Immature natural killer cell (primary cell): ENCODE results near the gene KRT2. TPM values are rescaled to one million over a fixed set of nuclear protein-coding genes. Genes with fewer than 3 reads are reported as not detected.

Source experiments
- DNase-seq, 3 donors: peaks; one replicate each; pipeline ENCODE4 v3.0.0; 2022; ENCODE audit warnings: mixed read lengths in 1 of 3
- H3K27ac Mint-ChIP-seq, 6 donors: one replicate each; pipeline ENCODE4 v1.8.0; 2020; ENCODE audit warnings: mixed read lengths in 6 of 6, mild to moderate bottlenecking in 5 of 6, inconsistent platforms in 4 of 6, moderate library complexity in 3 of 6
- H3K27me3 Mint-ChIP-seq, 3 donors: one replicate each; pipeline ENCODE4 v1.8.0; 2020 to 2021; ENCODE audit warnings: low read depth in 3 of 3, mild to moderate bottlenecking in 3 of 3, mixed read lengths in 3 of 3, moderate library complexity in 3 of 3, inconsistent platforms in 1 of 3
- H3K36me3 Mint-ChIP-seq, 3 donors: one replicate each; pipeline ENCODE4 v1.8.0; 2020; ENCODE audit warnings: mixed read lengths in 3 of 3, inconsistent platforms in 2 of 3, mild to moderate bottlenecking in 2 of 3
- H3K4me1 Mint-ChIP-seq, 2 donors: one replicate each; pipeline ENCODE4 v1.8.0; 2020; ENCODE audit warnings: inconsistent platforms in 2 of 2, mild to moderate bottlenecking in 2 of 2, mixed read lengths in 2 of 2, moderate library complexity in 1 of 2
- H3K4me3 Mint-ChIP-seq, 5 donors: one replicate each; pipeline ENCODE4 v1.8.0; 2020; ENCODE audit warnings: mild to moderate bottlenecking in 5 of 5, mixed read lengths in 5 of 5, inconsistent platforms in 3 of 5, moderate library complexity in 3 of 5
- H3K9me3 Mint-ChIP-seq, 6 donors: one replicate each; pipeline ENCODE4 v1.8.0; 2020; ENCODE audit warnings: mild to moderate bottlenecking in 6 of 6, mixed read lengths in 6 of 6, inconsistent platforms in 4 of 6, moderate library complexity in 3 of 6
- polyA plus RNA-seq, 3 donors: library from polyadenylated mRNA; unstranded; fragments of 300-500 nt; fragmentation: Illumina TruSeq; gene quantifications; one replicate each; pipeline ENCODE4 v1.2.3, GENCODE V29; 2021

Gene KRT2
- polyA plus RNA-seq, 3 donors from 2014 or later = 0.51 to 1.3 (median 0.61) TPM

- H3K9me3 Mint-ChIP-seq = peaks cover 0 to 2% (median 0%) of the 10 kb centered on the region in 6 donors
- H3K4me1 Mint-ChIP-seq = peaks cover 62 to 75% of the 10 kb centered on the region in 2 donors
Observed at GRCh38 chr12:52643233-52644077, 8.6 kb downstream of the KRT2 start.

GRCh38 chr12:52641468-52641867, 10.5 kb downstream of the KRT2 start:
- H3K27ac Mint-ChIP-seq = peak overlapping the region in 5 of 6 donors; percentile 49 to 100 (median 87)
- peak in 1 of 3 donors; percentile 24 for DNase-seq
- H3K27me3 Mint-ChIP-seq = peaks cover 8 to 15% (median 10%) of the 10 kb centered on the region in 3 donors
- H3K4me3 Mint-ChIP-seq = peak overlapping the region in 1 of 5 donors; percentile 8
- H3K9me3 Mint-ChIP-seq = peaks cover 0 to 2% (median 0%) of the 10 kb centered on the region in 6 donors
- H3K36me3 Mint-ChIP-seq = peaks cover 0 to 11% (median 8%) of the 10 kb centered on the region in 3 donors
- peaks cover 58 to 68% of the 10 kb centered on the region in 2 donors for H3K4me1 Mint-ChIP-seq

More at GRCh38 chr12:52643233-52644077, 8.6 kb downstream of the KRT2 start:
- Mint-ChIP-seq H3K36me3 (peaks cover 0 to 10% (median 8%) of the 10 kb centered on the region in 3 donors), H3K27me3 (peaks cover 6 to 14% (median 11%) of the 10 kb centered on the region in 3 donors), H3K4me3 (peak overlapping the region in 1 of 5 donors; percentile 18), H3K27ac (peak overlapping the region; percentile 46 to 100 (median 99))
- DNase-seq = no peak

GRCh38 chr12:52637299-52637698, 14.7 kb downstream of the KRT2 start:
- no peak for DNase-seq
- Mint-ChIP-seq H3K4me3 (peak overlapping the region in 1 of 5 donors; percentile 3), H3K4me1 (peaks cover 52 to 65% of the 10 kb centered on the region in 2 donors), H3K9me3 (no peaks in the 10 kb centered on the region), H3K27me3 (peaks cover 3 to 10% (median 9%) of the 10 kb centered on the region in 3 donors), H3K36me3 (peaks cover 0 to 11% (median 5%) of the 10 kb centered on the region in 3 donors), H3K27ac (peak overlapping the region in 5 of 6 donors; percentile 8 to 96 (median 93))

GRCh38 chr12:52636592-52637258, 15.3 kb downstream of the KRT2 start:
- H3K4me3 Mint-ChIP-seq = peak overlapping the region in 4 of 5 donors; percentile 18 to 55 (median 36)

GRCh38 chr12:52636189-52636588, 15.8 kb downstream of the KRT2 start:
- peak overlapping the region; percentile 18 to 55 (median 44) for H3K4me3 Mint-ChIP-seq
- peak; percentile 81 to 85 (median 81) for DNase-seq
- H3K9me3 Mint-ChIP-seq = no peaks in the 10 kb centered on the region
- H3K4me1 Mint-ChIP-seq = peaks cover 54 to 65% of the 10 kb centered on the region in 2 donors
- H3K36me3 Mint-ChIP-seq = peaks cover 0 to 11% (median 0%) of the 10 kb centered on the region in 3 donors
- peaks cover 3 to 9% (median 7%) of the 10 kb centered on the region in 3 donors for H3K27me3 Mint-ChIP-seq
- peak overlapping the region; percentile 72 to 96 (median 94) for H3K27ac Mint-ChIP-seq

More at GRCh38 chr12:52636592-52637258, 15.3 kb downstream of the KRT2 start:
- Mint-ChIP-seq H3K36me3 (peaks cover 0 to 11% (median 2%) of the 10 kb centered on the region in 3 donors), H3K9me3 (no peaks in the 10 kb centered on the region), H3K27ac (peak overlapping the region; percentile 70 to 96 (median 94)), H3K4me1 (peaks cover 52 to 65% of the 10 kb centered on the region in 2 donors), H3K27me3 (peaks cover 3 to 9% (median 8%) of the 10 kb centered on the region in 3 donors)
- no peak for DNase-seq

GRCh38 chr12:52634266-52635056, 17.6 kb downstream of the KRT2 start:
- H3K36me3 Mint-ChIP-seq = peaks cover 0 to 11% (median 0%) of the 10 kb centered on the region in 3 donors
- peaks cover 3 to 9% (median 7%) of the 10 kb centered on the region in 3 donors for H3K27me3 Mint-ChIP-seq
- H3K9me3 Mint-ChIP-seq = no peaks in the 10 kb centered on the region
- H3K4me3 Mint-ChIP-seq = peak overlapping the region in 1 of 5 donors; percentile 39
- H3K4me1 Mint-ChIP-seq = peaks cover 71 to 77% of the 10 kb centered on the region in 2 donors
- DNase-seq = no peak
- H3K27ac Mint-ChIP-seq = peak overlapping the region in 5 of 6 donors; percentile 37 to 93 (median 81)

- peaks cover 0 to 6% (median 0%) of the 10 kb centered on the region in 3 donors for H3K36me3 Mint-ChIP-seq
- peak overlapping the region in 5 of 6 donors; percentile 15 to 93 (median 82) for H3K27ac Mint-ChIP-seq
- peaks cover 3 to 9% (median 7%) of the 10 kb centered on the region in 3 donors for H3K27me3 Mint-ChIP-seq
- H3K4me1 Mint-ChIP-seq = peaks cover 75 to 83% of the 10 kb centered on the region in 2 donors
- no peaks in the 10 kb centered on the region for H3K9me3 Mint-ChIP-seq
- peak overlapping the region in 1 of 5 donors; percentile 61 for H3K4me3 Mint-ChIP-seq
- peak in 2 of 3 donors; percentile 31 to 32 for DNase-seq
Observed at GRCh38 chr12:52633383-52633782, 18.6 kb downstream of the KRT2 start.

GRCh38 chr12:52632656-52633055, 19.4 kb downstream of the KRT2 start:
- Mint-ChIP-seq H3K27me3 (peaks cover 3 to 9% (median 7%) of the 10 kb centered on the region in 3 donors), H3K4me3 (peak overlapping the region in 1 of 5 donors; percentile 18), H3K27ac (peak overlapping the region in 4 of 6 donors; percentile 15 to 81 (median 59)), H3K9me3 (no peaks in the 10 kb centered on the region), H3K4me1 (peaks cover 78 to 89% of the 10 kb centered on the region in 2 donors), H3K36me3 (peaks cover 0 to 4% (median 0%) of the 10 kb centered on the region in 3 donors)
- DNase-seq = no peak

GRCh38 chr12:52631676-52632459, 20.1 kb downstream of the KRT2 start:
- H3K9me3 Mint-ChIP-seq = no peaks in the 10 kb centered on the region

GRCh38 chr12:52631264-52631663, 20.7 kb downstream of the KRT2 start:
- no peak for DNase-seq
- H3K9me3 Mint-ChIP-seq = no peaks in the 10 kb centered on the region
- peaks cover 70 to 86% of the 10 kb centered on the region in 2 donors for H3K4me1 Mint-ChIP-seq
- peak overlapping the region in 3 of 5 donors; percentile 82 to 87 (median 84) for H3K4me3 Mint-ChIP-seq
- no peaks in the 10 kb centered on the region for H3K36me3 Mint-ChIP-seq
- peak overlapping the region; percentile 79 to 96 (median 92) for H3K27ac Mint-ChIP-seq
- peaks cover 1 to 6% (median 4%) of the 10 kb centered on the region in 3 donors for H3K27me3 Mint-ChIP-seq

More at GRCh38 chr12:52631676-52632459, 20.1 kb downstream of the KRT2 start:
- peaks cover 75 to 89% of the 10 kb centered on the region in 2 donors for H3K4me1 Mint-ChIP-seq
- peaks cover 1 to 8% (median 7%) of the 10 kb centered on the region in 3 donors for H3K27me3 Mint-ChIP-seq
- peak overlapping the region; percentile 28 to 96 (median 65) for H3K27ac Mint-ChIP-seq
- no peak overlapping the region for H3K4me3 Mint-ChIP-seq
- no peak for DNase-seq
- H3K36me3 Mint-ChIP-seq = peaks cover 0 to 3% (median 0%) of the 10 kb centered on the region in 3 donors

GRCh38 chr12:52630599-52631200, 21.3 kb downstream of the KRT2 start:
- peak overlapping the region; percentile 82 to 87 (median 83) for H3K4me3 Mint-ChIP-seq
- H3K36me3 Mint-ChIP-seq = no peaks in the 10 kb centered on the region
- peak; percentile 25 to 46 (median 42) for DNase-seq
- peaks cover 0 to 2% (median 1%) of the 10 kb centered on the region in 3 donors for H3K27me3 Mint-ChIP-seq
- no peaks in the 10 kb centered on the region for H3K9me3 Mint-ChIP-seq
- peak overlapping the region; percentile 79 to 96 (median 92) for H3K27ac Mint-ChIP-seq
- H3K4me1 Mint-ChIP-seq = peaks cover 71 to 86% of the 10 kb centered on the region in 2 donors
